PFSK-1 (cell line): ENCODE data around the gene LIN9.

Source experiments
- POLR2AphosphoS5 ChIP-seq: IDR thresholded peaks from 2 replicates; pipeline ENCODE4 v1.6.1; 2012; ENCODE audit warnings: low read depth, mild to moderate bottlenecking, control low read depth, low read length, moderate library complexity
- SIN3A ChIP-seq: IDR thresholded peaks from 2 replicates; pipeline ENCODE4 v1.6.1; 2012; ENCODE audit warnings: mild to moderate bottlenecking, low read length, moderate library complexity, borderline replicate concordance; ENCODE audit not compliant: insufficient read depth

DNA sequence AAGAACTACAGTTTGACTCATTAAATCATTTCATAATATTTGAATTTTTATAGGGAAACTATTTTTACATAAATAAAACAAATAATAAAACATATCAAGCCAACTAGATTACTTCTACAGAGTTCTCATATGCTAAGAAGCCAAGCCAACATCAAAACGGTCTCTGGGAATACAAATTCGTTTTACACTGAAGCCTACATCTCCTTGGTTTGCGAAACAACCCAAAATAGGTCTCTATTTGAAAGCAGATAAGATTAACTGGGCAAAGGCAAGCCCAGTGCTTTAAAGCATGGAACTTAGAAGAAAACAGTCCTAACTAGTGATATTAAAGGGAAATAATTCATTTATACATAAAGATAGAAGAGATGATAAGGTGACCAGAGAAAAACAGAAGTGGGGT, 60.2 kb downstream of the LIN9 start:
- TF ChIP-seq SIN3A (no peak), POLR2AphosphoS5 (no peak)
